Upper lobe of left lung (tissue), 4 donors: Measurements from ENCODE around the gene ZNF234.

Experiments
- CTCF ChIP-seq, 6 experiments: fragments of 450-650 bp in 4 of 6; fragments of 200-600 bp in 2 of 6; sonication (generic) in 2 of 6; IDR thresholded peaks; one replicate each; pipeline ENCODE4 v1.5.1; 2016 to 2019; ENCODE audit warnings: antibody characterized with exemption in 6 of 6
- EP300 ChIP-seq, 4 donors: sonication (generic); formaldehyde crosslinking; IDR thresholded peaks; one replicate each; pipeline ENCODE4 v1.5.1; 2017; ENCODE audit warnings: antibody characterized with exemption in 4 of 4, control low read depth in 2 of 4
- POLR2A ChIP-seq, 4 donors: fragments of 450-650 bp; IDR thresholded peaks; one replicate each; pipeline ENCODE4 v1.5.1; 2016 to 2017; ENCODE audit warnings: antibody characterized with exemption in 4 of 4, mild to moderate bottlenecking in 2 of 4

GRCh38 chr19:44113784-44114390, 27.5 kb upstream of the ZNF234 start:
- TF ChIP-seq CTCF (IDR thresholded peaks at IDR 0.05) = no peak
- no peak for TF ChIP-seq POLR2A (IDR thresholded peaks at IDR 0.05)
- TF ChIP-seq EP300 (IDR thresholded peaks at IDR 0.05) = no peak
